Suppressor macrophage treated with lipopolysaccharide for 1 hour (primary cell): ENCODE results near the gene AMER3.

Experiments used
- DNase-seq, 3 donors: peaks; one replicate each; pipeline ENCODE4 v3.0.0-alpha.2; 2020 to 2022

Gene AMER3

DNA sequence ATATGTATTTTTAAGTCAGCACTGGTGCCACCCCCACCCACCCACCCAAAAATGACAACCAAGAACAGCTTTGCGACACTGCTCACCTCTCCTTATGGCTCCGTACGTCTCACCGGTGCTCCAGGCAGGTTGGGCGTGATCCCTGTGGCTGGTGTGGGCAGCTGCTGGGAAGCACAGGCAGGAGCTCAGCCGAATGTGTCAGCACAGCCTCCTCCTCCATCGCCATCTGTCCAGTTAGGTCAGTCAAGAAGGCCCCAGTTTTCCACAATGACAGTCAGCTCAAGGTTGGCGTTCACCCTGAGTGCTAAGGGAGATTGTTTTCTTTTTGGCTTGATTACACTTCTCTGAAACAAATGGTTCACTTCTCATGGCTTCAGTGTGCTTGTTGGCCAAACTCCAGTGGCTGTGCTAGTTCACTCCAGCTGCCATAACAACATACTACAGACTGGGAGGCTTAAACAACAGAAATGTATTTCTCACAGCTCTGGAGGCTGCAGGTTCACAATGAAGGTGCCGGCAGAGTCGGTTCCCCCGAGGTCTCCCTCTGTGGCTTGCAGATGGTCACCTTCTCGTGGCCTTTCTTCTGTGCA is 30.2 kb downstream of the AMER3 start:
- DNase-seq, result no peak

DNA sequence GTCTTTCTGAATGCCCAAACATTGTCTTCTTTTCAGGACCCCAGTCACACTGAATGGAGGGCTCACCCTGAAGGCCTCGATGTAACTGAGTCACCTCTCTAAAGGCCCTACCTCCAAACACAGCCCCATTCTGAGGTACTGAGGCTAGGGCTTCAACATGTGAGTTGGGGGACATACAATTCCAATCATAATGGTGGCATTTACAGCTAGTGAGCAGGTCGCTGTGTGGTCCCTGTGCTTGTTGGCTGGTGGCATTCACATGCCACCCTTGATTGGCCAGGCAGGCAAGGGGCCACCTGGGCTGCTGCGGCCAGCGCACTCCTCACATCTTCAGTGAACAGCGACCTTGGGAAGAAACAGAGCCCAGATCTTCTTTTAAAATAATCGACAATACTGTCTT is 30.7 kb downstream of the AMER3 start:
- no peak for DNase-seq

DNA sequence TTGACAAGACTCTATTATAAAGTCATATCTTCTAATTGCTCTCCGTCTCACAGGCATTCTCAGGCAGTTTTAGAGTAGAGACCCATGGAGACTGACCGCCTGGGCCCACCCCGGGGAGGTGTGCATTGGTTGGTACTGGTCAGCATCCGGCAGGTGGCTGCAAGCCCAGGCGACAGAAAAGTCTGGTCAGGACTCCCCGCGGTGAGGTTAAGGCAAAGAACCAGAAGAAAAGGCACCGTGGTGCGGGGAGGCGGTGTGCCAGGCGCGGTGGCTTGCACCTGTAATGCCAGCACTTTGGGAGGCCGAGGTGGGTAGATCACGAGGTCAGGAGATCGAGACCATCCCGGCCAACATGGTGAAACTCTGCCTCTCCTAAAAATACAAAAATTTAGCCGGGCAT is 32.5 kb downstream of the AMER3 start:
- DNase-seq, result no peak

DNA sequence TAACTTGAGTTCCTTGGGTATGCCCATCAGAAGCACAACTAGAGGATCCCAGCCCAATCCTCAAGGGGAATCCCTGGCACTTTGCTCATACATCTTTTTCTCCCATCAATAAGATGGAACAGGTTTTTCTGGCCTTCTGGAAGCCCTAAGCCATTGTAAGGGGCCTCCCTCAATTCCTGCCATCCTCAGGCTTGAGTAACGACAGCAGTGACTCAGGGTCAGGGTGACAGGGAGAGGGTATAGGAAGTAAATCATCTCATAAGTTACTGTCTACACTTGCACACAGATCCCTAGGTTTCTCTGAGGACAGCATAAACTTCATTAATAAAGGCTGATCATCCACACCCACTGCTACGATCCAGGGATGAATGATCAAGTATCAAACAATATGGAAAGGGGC is 35.0 kb downstream of the AMER3 start:
- no peak for DNase-seq

DNA sequence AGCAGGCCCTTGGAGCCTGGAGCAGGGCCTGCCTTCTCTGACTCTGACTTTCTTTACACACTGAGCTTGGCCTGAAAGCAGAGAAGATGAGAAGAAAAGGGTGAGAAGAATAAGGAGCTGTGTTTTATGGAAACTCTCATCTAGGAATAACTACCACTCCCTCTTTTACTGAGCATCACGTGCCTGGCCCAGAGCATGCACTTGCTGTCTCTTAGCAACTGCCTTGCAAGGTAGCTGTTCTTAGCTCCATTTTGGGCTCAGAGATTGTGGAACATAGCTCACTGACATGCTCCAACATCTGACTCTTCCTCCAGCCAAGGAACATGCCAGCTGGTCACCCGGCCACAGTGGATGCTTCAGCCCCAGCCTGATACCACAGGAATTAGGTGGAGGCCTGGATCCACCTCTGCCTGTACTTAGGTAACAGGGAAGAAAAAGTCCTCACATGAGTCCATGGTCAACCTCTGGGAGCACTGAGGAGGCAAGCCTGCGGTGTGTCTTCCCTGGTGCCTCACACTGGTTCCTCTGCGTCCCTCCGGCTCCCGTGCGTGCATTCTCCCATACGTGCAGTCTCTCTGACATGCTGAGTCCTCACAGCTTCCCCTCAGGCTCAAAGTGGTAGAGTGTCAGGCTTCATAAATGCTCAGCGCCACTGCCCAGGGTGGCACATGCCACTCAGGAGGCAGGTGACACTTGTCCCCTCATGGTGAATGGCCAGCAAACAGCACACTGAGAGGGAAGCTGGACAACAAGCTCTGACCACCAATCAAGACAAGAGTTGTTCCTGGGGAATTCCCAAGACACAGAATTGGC is 35.7 kb downstream of the AMER3 start:
- no peak for DNase-seq

DNA sequence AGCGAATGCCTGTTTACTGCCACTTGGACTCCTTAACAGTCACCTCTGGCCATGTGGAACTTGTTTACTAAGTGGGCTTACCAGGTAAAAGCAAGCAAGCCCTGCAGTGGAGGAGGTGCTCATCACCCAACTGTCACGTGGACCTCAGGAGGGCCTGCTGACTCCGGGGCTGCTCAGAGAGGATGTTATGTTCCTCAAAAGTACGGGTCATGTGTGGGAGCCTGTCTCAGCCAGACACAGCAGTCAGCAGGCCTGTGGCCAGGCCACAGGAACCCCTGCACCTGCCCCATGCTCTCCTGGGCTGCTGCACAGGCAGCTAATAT is 36.2 kb downstream of the AMER3 start:
- DNase-seq, result peak; percentile 21 to 47 (median 32)

DNA sequence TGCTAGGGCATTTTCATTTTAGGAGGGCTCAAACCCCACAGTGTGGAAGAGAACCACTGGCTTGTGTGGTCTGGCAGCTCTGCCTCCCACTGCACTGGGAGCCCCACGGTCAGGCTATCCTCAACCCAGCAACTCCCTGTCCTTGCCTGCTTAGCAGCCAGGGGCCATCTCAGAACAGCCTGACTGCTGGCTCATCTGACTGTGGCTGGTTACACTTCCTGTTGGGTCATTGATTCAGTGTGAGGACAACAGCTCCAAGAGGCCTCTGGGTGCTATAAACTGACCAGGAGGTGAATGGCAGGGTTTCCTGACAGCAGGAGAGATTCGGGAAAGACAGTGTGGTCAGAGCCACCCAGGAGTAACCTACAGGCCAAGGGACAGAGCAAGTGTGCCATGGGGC is 40.1 kb downstream of the AMER3 start:
- peak; percentile 20 to 32 (median 22) for DNase-seq

DNA sequence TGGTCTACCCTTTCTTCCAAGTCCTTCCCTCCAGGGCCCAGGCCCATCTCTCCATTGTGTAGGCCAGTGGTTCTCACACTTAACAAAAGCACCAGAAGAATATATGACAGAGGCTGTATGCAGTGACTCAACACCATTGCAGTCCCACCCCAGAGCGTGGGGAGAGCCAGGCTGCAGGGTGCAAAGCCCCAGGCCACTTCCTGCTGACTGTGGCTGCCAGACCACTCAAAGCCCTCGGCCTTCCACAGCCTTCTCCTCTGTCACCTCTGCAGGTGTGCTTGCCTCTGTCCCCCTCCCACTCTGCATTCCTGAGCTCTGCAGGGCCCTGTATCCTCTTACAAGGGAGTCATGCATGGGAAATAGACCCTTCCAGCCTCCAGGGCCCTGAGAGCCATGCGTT is 41.0 kb downstream of the AMER3 start:
- no peak for DNase-seq

DNA sequence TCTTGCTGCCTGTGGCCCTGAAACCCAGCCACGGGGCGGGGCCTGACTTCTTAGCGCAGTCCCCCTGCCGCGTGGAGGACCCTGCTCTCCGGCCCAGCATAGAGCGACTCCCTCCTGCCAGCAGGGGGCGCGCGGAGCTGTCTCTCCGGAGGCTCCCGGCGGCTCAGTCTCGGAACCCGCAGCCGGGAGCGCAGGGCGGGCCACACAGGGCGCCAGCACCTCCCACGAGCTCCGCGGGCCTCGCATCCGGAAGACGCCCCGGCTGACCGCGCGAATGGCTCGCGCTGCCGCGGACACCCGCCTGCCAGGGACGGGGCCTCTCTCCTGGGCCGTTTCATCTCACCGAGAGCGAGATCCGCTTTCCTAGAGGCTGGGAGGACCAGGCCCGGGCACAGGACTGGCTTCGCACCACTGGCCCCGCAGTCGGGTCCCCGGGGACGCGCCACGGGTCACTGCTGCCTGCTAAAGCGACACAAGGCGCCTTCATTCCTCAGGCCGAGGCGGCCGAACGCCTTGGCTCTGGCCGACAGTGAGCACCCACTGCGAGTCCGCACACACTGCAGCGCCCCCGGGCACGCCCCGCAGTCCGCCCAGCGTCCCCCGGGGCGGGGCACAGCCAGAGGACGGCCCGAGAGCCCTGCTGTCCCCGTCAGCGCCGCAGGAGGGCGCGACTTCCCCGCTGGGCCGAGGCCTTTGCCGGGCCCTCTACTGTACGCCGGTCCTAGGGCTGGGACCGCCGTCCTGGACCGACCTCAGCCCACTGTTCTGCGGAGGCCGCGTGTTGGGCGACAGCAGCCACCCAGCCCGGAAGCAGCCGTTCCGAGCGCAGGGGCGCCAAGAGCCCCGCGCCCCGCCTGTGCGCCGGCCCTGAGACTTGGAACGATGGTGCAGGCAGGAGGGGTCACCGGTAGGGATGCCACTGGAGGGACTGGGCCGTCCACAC is 42.4 kb downstream of the AMER3 start:
- peak; percentile 92 to 98 (median 96) for DNase-seq

DNA sequence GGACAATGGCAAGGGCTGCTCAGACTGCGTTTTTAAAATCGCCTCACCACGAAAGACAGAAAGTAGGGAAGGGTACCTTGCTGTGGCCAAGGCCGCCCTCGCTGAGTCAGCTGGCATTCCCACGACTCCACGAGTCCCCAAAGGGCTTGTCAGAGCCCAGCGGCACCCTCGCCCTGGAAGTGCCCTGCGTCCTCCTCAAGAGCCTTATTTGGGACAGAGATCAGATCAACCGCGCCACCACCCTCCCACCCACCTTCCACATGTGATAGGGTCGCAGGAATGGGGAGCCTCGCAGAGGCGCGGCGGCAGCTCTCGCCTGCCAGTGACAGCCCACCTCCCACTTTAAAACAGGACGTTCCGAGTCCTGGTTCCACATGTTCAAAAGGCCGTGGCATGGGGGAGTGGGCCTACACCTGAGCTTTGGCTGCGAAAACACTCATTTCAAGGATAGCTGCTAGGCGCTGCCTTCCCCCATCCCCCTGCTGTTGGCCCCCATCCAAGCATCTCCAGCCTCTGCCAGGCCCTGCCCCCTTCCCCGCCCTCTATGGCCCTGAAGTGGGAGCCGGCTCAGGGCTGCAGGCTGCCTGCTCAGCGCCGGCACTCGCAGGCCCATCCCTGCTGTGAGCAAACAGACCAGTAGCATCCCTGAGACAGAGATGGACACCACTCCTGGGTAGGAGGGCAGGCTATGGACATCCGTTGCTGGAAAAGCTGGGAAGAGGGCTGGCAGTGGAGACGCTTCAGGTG is 43.3 kb downstream of the AMER3 start:
- no peak for DNase-seq

DNA sequence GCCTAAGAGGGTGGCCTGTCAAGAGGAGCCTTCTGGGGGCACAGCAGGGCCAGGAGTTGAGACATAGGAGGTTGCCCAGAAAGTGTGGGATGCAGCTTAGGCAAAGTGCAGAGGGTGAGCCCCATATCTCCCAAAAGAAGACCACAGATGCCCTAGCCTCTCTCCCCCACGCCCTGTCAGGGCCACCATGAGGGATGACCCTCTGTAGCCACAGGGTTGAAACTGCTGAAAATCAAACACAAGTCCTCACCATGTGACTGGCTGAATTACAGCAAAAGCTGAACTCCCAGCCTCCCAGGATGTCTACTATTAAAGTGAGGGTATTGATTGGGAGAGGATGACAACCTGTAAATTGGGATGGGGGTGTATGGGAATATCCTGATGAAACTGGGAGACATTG is 44.0 kb downstream of the AMER3 start:
- DNase-seq, result no peak

DNA sequence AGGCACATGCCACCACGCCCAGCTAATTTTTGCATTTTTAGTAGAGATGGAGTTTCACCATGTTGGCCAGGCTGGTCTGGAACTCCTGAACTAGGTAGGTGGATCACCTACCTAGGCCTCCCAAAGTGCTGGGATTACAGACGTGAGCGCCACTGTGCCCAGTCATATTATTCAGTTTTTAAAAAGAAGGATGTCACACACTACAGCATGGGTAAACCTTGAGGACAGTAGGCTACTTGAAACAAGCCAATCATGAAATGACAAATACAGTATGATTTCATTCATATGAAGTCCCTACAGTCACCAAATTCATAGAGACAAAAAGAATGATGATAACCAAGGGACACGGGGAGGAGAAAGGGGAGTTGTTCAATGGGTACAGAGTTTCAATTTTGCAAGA is 50.3 kb downstream of the AMER3 start:
- DNase-seq, result no peak

DNA sequence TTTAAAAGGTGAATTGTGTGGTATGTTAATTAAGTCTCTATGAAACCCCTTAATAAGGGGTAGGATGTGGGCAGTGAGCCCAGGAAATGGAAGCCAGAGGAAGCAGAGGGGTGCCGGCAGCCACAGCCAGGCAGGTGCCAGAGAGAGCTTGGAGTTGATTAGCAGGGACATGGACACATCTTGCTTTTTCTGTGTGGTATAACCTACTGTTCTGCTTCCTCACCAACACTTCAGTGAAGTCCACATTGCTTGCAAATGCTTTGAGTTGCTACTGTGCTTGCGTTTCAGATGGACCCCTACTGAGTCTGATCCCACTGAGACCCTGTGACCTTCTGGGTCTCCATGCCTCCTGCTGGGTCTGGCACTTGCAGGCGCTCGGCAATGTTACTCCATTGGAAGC is 51.0 kb downstream of the AMER3 start:
- no peak for DNase-seq

DNA sequence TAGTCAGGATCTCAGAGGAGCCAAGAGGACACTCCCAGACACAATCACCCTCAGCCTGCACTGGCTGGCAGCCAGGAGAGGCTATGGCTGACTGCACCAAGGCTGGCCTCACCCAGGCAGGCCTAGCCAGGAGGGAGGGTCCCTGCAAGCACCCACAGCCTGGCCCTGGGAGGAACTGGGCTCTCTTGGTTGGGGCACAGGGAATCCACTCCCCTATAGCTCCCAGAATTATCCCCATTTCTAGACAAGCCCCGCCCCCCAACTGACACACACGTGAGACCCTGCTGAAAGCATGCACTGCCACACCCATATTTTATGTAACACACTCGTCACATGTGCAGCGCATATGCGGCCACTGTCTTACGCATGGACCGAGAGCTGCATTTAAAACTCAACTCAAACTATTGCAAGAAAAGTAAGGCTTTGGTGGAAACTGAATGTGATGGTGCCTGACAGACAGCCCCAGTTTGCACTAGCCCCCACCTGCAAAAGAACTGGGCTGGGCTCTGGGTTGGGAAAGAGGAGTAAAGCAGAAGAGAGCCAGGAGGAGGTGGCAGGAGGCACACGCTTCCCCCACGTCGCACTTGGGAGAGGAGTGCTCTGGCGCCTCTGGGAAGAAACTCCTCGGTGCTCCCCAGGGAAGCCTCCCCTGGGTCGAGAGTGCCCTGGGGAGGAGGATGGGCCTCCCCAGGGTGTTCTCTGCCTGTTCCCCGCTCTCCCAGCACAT is 52.5 kb downstream of the AMER3 start:
- DNase-seq, result no peak

DNA sequence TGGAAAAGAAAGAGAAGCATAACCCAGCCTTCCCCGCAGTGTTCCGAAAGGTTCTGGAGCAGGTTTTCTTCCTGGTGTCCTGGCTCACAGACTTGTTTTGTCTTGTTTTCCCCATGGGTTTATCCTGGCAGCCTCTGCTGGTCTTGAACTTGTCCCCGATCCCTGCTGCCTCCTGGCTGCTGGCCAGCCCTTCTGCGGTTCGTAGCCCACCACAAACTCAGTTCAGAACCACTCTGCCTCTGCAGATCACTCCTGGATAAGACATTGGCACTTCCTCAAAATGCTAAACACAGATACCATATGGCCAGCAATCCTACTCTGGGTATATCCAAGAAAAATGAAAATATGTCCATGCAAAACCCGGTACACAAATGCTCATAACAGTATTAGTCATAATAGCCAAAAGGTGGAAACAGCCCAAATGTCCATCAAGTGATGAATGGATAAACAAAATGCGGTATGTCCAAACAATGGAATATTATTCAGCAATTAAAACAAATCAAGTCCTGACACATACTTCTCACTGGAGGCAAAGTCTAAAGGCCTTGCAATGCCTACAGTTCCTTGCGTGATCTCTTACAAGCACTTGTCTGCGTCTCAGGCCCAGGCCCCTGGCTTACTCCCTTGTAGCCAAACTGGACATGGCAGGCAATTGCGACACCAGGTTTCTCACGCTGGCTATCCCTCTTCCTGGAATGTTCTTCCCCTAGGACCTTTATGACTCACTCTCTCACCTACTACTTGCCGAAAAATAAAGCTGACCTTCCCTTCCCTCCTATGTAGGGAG is 53.3 kb downstream of the AMER3 start:
- no peak for DNase-seq

DNA sequence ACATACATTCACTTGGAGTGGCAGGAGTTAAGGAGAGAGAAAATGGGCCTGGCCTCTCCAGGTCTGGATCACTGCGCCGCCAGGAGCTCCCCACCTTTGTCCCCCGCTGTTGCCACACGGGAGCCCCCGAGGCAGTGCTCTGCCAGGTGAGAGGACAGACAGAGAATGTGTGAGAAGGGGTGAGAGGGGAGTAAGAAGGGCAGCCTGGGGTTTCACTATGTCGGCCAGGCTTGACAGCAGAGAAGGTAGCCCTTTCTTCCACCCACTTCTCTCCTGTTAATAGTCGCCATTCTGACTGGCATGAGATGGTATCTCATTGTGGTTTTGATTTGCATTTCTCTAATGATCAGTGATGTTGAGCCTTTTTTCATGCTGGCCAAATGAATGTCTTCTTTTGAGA is 55.1 kb downstream of the AMER3 start:
- DNase-seq, result no peak

DNA sequence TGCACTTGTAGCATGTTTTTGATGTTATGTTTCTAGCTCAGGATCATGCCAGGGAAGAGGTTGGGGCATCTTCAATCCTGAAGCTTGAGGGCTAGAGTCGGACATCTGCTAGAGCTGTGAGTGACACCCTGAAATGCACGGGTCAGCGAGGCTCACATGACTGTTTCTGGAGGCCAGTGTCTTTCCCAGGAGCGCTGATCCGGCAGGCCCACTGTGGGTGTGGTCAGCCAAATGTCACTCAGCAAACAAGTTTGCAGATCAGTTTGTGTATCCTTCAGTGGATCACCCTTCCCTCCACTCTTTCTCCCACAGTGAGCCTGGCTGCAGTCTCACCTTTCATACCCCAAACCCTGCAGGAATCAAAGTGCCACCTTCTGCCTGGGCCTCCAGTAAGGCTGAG is 58.4 kb downstream of the AMER3 start:
- no peak for DNase-seq

DNA sequence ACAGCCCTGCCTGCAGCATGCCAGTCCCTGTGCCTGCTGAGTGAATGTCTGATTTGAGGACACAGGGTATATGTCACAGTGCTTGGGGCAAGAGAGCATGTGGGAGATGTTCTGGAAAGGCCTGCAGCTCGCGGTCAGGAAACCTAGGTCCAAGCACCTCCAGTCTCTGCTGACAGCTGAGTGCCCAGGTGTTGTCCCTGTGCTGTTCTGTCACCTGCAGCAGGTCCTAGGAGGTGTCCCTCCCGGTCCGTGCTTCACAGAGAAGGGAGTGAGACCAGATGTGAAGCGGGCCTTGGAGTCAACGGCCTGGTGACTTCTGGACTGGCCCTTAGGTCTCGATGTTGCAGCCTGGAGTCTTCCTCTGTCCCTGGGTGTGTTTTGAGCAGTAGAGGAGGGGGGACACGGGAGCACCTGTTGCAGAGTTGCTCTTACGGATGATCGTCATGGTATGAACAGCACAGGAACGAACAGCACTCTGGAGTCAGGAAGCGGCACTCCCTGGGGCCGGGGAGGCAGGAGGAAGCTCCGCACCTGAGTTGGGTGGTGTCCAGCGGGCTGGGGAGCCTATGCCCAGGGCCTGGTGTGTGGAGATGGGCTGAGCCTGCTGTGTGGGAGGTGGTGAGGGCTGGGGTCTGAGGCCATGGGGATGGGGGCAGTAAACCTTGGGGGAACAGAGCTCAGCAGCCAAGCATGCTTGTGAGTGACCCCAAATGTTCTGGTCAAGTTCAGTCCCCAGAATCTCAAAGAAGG is 59.8 kb downstream of the AMER3 start:
- no peak for DNase-seq
